Gastrocnemius medialis (tissue), 4 donors: ENCODE results near the gene CDH20. TPM values are rescaled to one million over a fixed set of nuclear protein-coding genes. Genes with fewer than 3 reads are reported as not detected.

Source experiments
- ATAC-seq, 2 donors: fragments of 150-250 bp; one replicate each; pipeline ENCODE4 v1.9.1; 2016
- DNase-seq, 2 donors: peaks; one replicate each; pipeline ENCODE4 v3.0.0-alpha.2; 2019
- H3K27ac ChIP-seq, 4 donors: fragments of 200-600 bp; sonication (generic); 1 replicate in 1 of 4; 2 replicates in 3 of 4; pipeline ENCODE4 v1.5.1; 2016 to 2018; ENCODE audit warnings: mild to moderate bottlenecking in 2 of 4, moderate library complexity in 1 of 4
- H3K27me3 ChIP-seq, 3 donors: fragments of 200-600 bp; sonication (generic) in 2 of 3; 1 replicate in 1 of 3; 2 replicates in 2 of 3; pipeline versions ENCODE4 v1.5.1 to v1.6.0; 2016 to 2019; ENCODE audit warnings: mild to moderate bottlenecking in 1 of 3, moderate library complexity in 1 of 3
- H3K36me3 ChIP-seq, 2 donors: fragments of 200-600 bp; sonication (generic) in 1 of 2; one replicate each; pipeline ENCODE4 v1.5.1; 2017 to 2018
- H3K4me1 ChIP-seq, 2 donors: fragments of 200-600 bp; sonication (generic) in 1 of 2; one replicate each; pipeline ENCODE4 v1.5.1; 2016 to 2017; ENCODE audit warnings: mild to moderate bottlenecking in 2 of 2
- H3K4me3 ChIP-seq, 4 donors: fragments of 200-600 bp; sonication (generic) in 3 of 4; 1 replicate in 1 of 4; 2 replicates in 3 of 4; pipeline ENCODE4 v1.5.1; 2016 to 2019; ENCODE audit warnings: mild to moderate bottlenecking in 2 of 4
- H3K9me3 ChIP-seq, 3 donors: fragments of 200-600 bp; sonication (generic) in 2 of 3; 1 replicate in 1 of 3; 2 replicates in 2 of 3; pipeline ENCODE4 v1.5.1; 2016 to 2019
- POLR2A ChIP-seq, 2 donors: fragments of 450-650 bp; IDR thresholded peaks; one replicate each; pipeline ENCODE4 v1.6.1; 2017; ENCODE audit warnings: antibody characterized with exemption in 2 of 2, mild to moderate bottlenecking in 2 of 2, moderate library complexity in 2 of 2
- in situ Hi-C, 4 donors: fragments of 200-750 bp; cut with MboI; loops; one replicate each; pipeline versions ENCODE4 v1.15.0 to v1.8.0; 2017; ENCODE audit warnings: low sequenced_read_pairs in 4 of 4
- intact Hi-C: fragments of 100-400 bp; cut with DNase I; formaldehyde crosslinking; loops from one replicate; pipeline ENCODE4 v1.15.1; 2023; ENCODE audit warnings: low total_unique reads
- total RNA-seq, 4 donors: library from RNA; depleted of rRNA; stranded (reverse); fragments of >200 nt; gene quantifications; one replicate each; pipeline versions ENCODE4 v1.1.0 to v1.2.3, GENCODE V29; 2016
- TF ChIP-seq, protein P1 (sequence below), 5 experiments: fragments of 450-650 bp in 3 of 5; fragments of 200-600 bp in 2 of 5; sonication (generic) in 2 of 5; IDR thresholded peaks in 4 of 5; conservative IDR thresholded peaks in 1 of 5; 1 replicate in 4 of 5; 2 replicates in 1 of 5; pipeline ENCODE4 v1.5.1; 2016 to 2019; ENCODE audit warnings: antibody characterized with exemption in 5 of 5, mild to moderate bottlenecking in 3 of 5, moderate library complexity in 3 of 5

The CDH20 gene
- 10 to 100 TPM in 1 of 4 donors, 1 to 10 TPM in 2, under 1 TPM in 1; 0.51 to 19.6 (median 3.9) TPM for total RNA-seq

DNA sequence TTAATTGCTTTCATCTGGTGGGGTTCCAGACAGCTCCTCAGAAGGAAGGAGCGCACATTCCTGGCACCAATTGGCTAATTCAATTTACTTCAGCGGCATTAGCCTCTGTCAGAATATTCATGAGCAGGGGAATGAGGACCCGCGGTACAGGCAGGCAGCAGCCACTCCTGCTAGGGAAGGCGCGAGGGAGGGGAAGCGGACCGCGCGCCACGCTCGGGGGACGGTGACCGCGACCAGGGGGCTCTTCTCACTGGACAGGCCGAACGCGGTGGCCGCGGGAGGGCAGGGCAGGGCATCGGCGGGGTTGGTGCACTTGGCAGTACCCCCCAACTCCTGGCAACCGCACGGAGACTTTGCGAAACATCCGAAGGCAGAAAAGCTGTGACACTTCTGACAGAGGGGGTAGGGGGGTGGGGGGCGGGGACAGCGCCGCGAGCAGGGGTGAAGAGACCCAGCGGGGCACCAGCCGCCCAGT is at the start of gene CDH20:
CDH20 (plus strand) TSS at position 160 of the 475 bp plus-strand sequence.
- ATAC-seq: peak in 1 of 2 donors; percentile 14
- Histone ChIP-seq H3K4me3 (peak within 1 kb of the TSS in 3 of 4 donors; percentile 25 to 46 (median 34)), H3K27me3 (peaks cover 13 to 26% (median 22%) of the 10 kb centered on the region in 3 donors), H3K4me1 (no peaks in the 10 kb centered on the region), H3K36me3 (no peaks in the 10 kb centered on the region), H3K9me3 (no peaks in the 10 kb centered on the region), H3K27ac (peak within 1 kb of the TSS in 1 of 4 donors; percentile 69)
- in situ Hi-C loops (loop anchor here in 1 of 4 donors (25.0 kb wide), 1 partner anchor 104 kb away; no protein-coding TSS in a partner anchor), intact Hi-C loops (no loop called here)
- TF ChIP-seq POLR2A (IDR thresholded peaks at IDR 0.05): no peak
- TF ChIP-seq, protein P1, sequence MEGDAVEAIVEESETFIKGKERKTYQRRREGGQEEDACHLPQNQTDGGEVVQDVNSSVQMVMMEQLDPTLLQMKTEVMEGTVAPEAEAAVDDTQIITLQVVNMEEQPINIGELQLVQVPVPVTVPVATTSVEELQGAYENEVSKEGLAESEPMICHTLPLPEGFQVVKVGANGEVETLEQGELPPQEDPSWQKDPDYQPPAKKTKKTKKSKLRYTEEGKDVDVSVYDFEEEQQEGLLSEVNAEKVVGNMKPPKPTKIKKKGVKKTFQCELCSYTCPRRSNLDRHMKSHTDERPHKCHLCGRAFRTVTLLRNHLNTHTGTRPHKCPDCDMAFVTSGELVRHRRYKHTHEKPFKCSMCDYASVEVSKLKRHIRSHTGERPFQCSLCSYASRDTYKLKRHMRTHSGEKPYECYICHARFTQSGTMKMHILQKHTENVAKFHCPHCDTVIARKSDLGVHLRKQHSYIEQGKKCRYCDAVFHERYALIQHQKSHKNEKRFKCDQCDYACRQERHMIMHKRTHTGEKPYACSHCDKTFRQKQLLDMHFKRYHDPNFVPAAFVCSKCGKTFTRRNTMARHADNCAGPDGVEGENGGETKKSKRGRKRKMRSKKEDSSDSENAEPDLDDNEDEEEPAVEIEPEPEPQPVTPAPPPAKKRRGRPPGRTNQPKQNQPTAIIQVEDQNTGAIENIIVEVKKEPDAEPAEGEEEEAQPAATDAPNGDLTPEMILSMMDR (IDR thresholded peaks at IDR 0.05 in 4 of 5, conservative IDR thresholded peaks at IDR 0.05 in 1 of 5): no peak
- no peak for DNase-seq

DNA sequence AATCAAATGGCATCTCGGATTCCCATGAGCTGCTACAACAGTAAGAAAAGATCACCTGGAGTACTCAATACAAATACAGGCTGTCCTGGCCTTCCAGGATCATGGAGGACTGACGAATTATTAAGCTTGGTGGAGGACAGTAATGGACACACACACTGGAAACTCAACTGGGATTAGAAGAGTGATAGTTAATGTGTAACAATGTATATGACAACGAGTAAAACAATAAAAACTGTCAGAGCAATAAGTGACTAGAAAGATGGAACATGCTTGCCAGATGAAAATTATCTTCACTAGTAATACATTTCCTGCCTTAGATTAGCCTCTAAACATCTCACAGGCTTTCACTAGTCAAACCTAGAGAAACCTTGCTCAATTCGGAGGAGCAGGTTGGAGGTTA is 49.2 kb upstream of the CDH20 start:
- H3K36me3 ChIP-seq: no peaks in the 10 kb centered on the region
- no peak for TF ChIP-seq POLR2A (IDR thresholded peaks at IDR 0.05)
- in situ Hi-C loops: no loop called here
- ATAC-seq (no peak), DNase-seq (no peak)
- H3K27me3 ChIP-seq: no peaks in the 10 kb centered on the region
- H3K4me1 ChIP-seq: no peaks in the 10 kb centered on the region
- H3K9me3 ChIP-seq: no peaks in the 10 kb centered on the region
- H3K27ac ChIP-seq: no peak overlapping the region
- intact Hi-C loops: no loop called here
- no peak overlapping the region for H3K4me3 ChIP-seq

DNA sequence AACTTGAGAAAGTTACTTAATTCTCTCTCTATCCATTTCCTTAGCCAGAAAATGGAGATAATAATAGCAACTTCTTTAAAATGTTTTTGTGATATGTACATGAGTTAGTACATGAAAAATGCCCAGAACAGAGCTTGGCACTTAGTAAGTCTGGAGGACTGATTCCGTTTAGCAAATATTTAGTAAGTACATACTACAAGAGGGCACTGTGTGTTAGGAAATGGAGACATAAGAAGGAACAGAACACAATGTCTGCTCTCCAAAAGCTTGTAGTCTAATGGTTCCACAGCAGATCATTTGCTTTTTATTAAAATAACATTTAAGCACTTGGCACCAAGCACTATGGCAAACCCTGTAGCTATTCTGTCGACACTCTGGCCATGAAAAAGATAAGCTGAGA is 47.5 kb upstream of the CDH20 start:
- intact Hi-C loops: no loop called here
- in situ Hi-C loops: no loop called here
- H3K27me3 ChIP-seq: no peaks in the 10 kb centered on the region
- ATAC-seq (no peak), DNase-seq (no peak)
- H3K27ac ChIP-seq: no peak overlapping the region
- H3K36me3 ChIP-seq: no peaks in the 10 kb centered on the region
- H3K9me3 ChIP-seq: no peaks in the 10 kb centered on the region
- no peaks in the 10 kb centered on the region for H3K4me1 ChIP-seq
- TF ChIP-seq, protein P1 (IDR thresholded peaks at IDR 0.05 in 4 of 5, conservative IDR thresholded peaks at IDR 0.05 in 1 of 5): no peak
- no peak for TF ChIP-seq POLR2A (IDR thresholded peaks at IDR 0.05)
- H3K4me3 ChIP-seq: no peak overlapping the region

DNA sequence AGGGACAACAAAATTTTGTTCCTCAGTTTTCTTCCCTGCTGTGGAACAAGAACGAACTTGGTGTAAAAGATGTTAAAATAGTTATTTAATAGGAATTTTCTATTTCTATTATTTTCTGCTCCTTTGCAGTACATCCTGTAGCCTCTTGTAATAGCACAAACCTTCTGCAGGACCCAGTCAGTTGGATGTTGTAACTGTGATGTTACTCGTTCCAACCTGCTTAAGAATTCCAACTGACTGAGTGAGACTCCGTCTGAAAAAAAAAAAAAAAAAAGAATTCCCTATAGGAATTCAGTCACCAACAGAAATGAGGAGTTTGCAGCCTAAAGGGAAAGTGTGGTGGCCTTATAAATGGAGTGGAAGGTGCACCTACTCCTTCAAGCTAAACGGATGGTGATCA is 46.4 kb upstream of the CDH20 start:
- no peak overlapping the region for H3K27ac ChIP-seq
- H3K4me3 ChIP-seq: no peak overlapping the region
- H3K27me3 ChIP-seq: no peaks in the 10 kb centered on the region
- DNase-seq (no peak), ATAC-seq (no peak)
- intact Hi-C loops (no loop called here), in situ Hi-C loops (no loop called here)
- TF ChIP-seq POLR2A (IDR thresholded peaks at IDR 0.05): no peak
- TF ChIP-seq, protein P1 (IDR thresholded peaks at IDR 0.05 in 4 of 5, conservative IDR thresholded peaks at IDR 0.05 in 1 of 5): no peak
- H3K36me3 ChIP-seq: no peaks in the 10 kb centered on the region
- H3K9me3 ChIP-seq: no peaks in the 10 kb centered on the region
- H3K4me1 ChIP-seq: no peaks in the 10 kb centered on the region

DNA sequence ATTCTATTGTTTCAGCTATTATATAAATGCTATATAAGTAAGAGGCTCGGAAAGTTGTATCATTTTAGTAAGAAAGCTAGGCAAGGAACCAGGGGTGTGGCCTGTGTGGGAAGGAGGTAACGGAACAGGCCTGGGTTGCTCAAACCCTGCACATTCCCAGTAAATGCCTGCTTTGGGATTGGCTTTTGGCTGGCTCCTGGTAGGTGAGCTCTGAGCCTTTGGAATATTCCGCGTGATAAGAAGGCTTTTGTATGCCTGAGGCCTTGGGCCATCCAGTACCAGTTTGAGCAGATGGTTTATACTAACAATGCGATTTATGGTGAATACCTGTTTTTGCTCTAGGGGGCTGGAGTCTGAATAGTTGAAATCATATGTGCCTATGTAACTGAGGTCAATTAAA is 42.6 kb upstream of the CDH20 start:
- H3K4me3 ChIP-seq: no peak overlapping the region
- TF ChIP-seq, protein P1 (IDR thresholded peaks at IDR 0.05 in 4 of 5, conservative IDR thresholded peaks at IDR 0.05 in 1 of 5): no peak
- no peak for TF ChIP-seq POLR2A (IDR thresholded peaks at IDR 0.05)
- no peaks in the 10 kb centered on the region for H3K4me1 ChIP-seq
- H3K27ac ChIP-seq: no peak overlapping the region
- H3K27me3 ChIP-seq: no peaks in the 10 kb centered on the region
- no peak for ATAC-seq
- no peaks in the 10 kb centered on the region for H3K36me3 ChIP-seq
- no peaks in the 10 kb centered on the region for H3K9me3 ChIP-seq
- intact Hi-C loops (no loop called here), in situ Hi-C loops (no loop called here)
- DNase-seq: no peak
